HepG2 (cell line): ENCODE data around the gene KIRREL3. TPM values are rescaled to one million over a fixed set of nuclear protein-coding genes. Genes with fewer than 3 reads are reported as not detected.

Experiments used
- ATAC-seq: fragments of 200-7000 bp; cut with Tn5 transposase; 3 replicates; pipeline ENCODE4 v1.9.1; 2020; ENCODE audit warnings: mild to moderate bottlenecking, moderate library complexity
- BruUV-seq: library from RNA; stranded (reverse); fragments of 400-500 nt; replicated peaks from 2 replicates; lab custom pipeline; 2021; lab: Mats Ljungman, UMichigan
- CTCF ChIA-PET: fragments of 300-600 bp; formaldehyde crosslinking; extraction: SDS; loops from one replicate; lab custom pipeline; 2021; ENCODE audit warnings: low total read pairs, inconsistent platforms, low intra/inter-chr PET ratio; lab: Yijun Ruan, JAX
- POLR2A ChIA-PET: fragments of 350-600 bp; sonication (Branson Sonifier 250); formaldehyde crosslinking; loops from one replicate; lab custom pipeline; 2020; ENCODE audit warnings: antibody characterized with exemption, inconsistent platforms; lab: Yijun Ruan, JAX
- DNase-seq: peaks from one replicate; pipeline ENCODE4 v3.0.0-alpha.2; 2015; ENCODE audit warnings: low spot score
- FAIRE-seq: peaks from 3 replicates; lab custom pipeline; 2011; peaks lifted over from hg19 to GRCh38; lab: Jason Lieb, UNC
- H2AFZ ChIP-seq: one replicate; pipeline ENCODE4 v1.6.1; 2011; ENCODE audit warnings: low read length, inconsistent platforms
- H3K27ac ChIP-seq: fragments of 300-600 bp; 3 replicates; pipeline ENCODE4 v1.8.0; 2011; ENCODE audit warnings: mixed run types, mild to moderate bottlenecking, mixed read lengths, low read length, inconsistent platforms; ENCODE audit not compliant: insufficient read depth; ENCODE audit errors: extremely low read length
- H3K27me3 ChIP-seq, 2 experiments: fragments of 200-600 bp in 1 of 2; 2 replicates in 1 of 2; 3 replicates in 1 of 2; pipeline versions ENCODE4 v1.6.0 to v1.8.0; 2011; ENCODE audit warnings: low read length in 2 of 2, mild to moderate bottlenecking in 2 of 2, moderate library complexity in 2 of 2, inconsistent platforms in 1 of 2; ENCODE audit not compliant: insufficient read depth in 2 of 2, control insufficient read depth in 1 of 2
- H3K36me3 ChIP-seq, 2 experiments: fragments of 200-600 bp in 1 of 2; replicated peaks in 1 of 2; 2 replicates in 1 of 2; 3 replicates in 1 of 2; pipeline versions ENCODE4 v1.5.1 to v1.8.0; 2011; ENCODE audit warnings: low read length in 2 of 2, inconsistent platforms in 1 of 2; ENCODE audit not compliant: insufficient read depth in 2 of 2, control insufficient read depth in 1 of 2
- H3K4me1 ChIP-seq: 2 replicates; pipeline ENCODE4 v1.5.1; 2012; ENCODE audit warnings: low read length, inconsistent platforms; ENCODE audit not compliant: insufficient read depth
- H3K4me2 ChIP-seq: 2 replicates; pipeline ENCODE4 v1.6.0; 2011; ENCODE audit warnings: low read depth, low read length, inconsistent platforms
- H3K4me3 ChIP-seq, 3 experiments: fragments of 200-600 bp in 1 of 3; sonication (generic), shearing (Covaris generic) in 1 of 3; replicated peaks in 1 of 3; 2 replicates each; pipeline ENCODE4 v1.5.1; 2011 to 2016; ENCODE audit warnings: low read length in 3 of 3, inconsistent platforms in 2 of 3, low read depth in 2 of 3, mild to moderate bottlenecking in 2 of 3, control low read depth in 1 of 3, mixed read lengths in 1 of 3; ENCODE audit not compliant: insufficient read depth in 1 of 3
- H3K79me2 ChIP-seq: one replicate; pipeline ENCODE4 v1.6.1; 2011; ENCODE audit warnings: low read length, inconsistent platforms; ENCODE audit not compliant: insufficient read depth
- H3K9ac ChIP-seq: 2 replicates; pipeline ENCODE4 v1.6.0; 2011; ENCODE audit warnings: mild to moderate bottlenecking, low read depth, low read length, inconsistent platforms; ENCODE audit not compliant: insufficient read depth
- H3K9me3 ChIP-seq: 2 replicates; pipeline ENCODE4 v1.5.1; 2012; ENCODE audit warnings: mild to moderate bottlenecking, low read length
- H4K20me1 ChIP-seq: 2 replicates; pipeline ENCODE4 v1.6.0; 2011; ENCODE audit warnings: inconsistent platforms, mild to moderate bottlenecking, low read length, moderate library complexity; ENCODE audit not compliant: insufficient read depth
- CBX2 ChIP-seq, 2 experiments: fragments of 200-600 bp in 1 of 2; sonication (generic); formaldehyde crosslinking in 1 of 2; IDR thresholded peaks; 2 replicates each; pipeline versions ENCODE4 v1.7.0 to v1.8.1; 2018 to 2022; ENCODE audit warnings: low read depth in 2 of 2, low read length in 1 of 2, mild to moderate bottlenecking in 1 of 2, missing genetic modification reagents in 1 of 2
- FOXP1 ChIP-seq, 2 experiments: fragments of 450-650 bp in 1 of 2; IDR thresholded peaks; 2 replicates each; pipeline ENCODE4 v1.6.1; 2017 to 2018; ENCODE audit warnings: antibody characterized with exemption in 1 of 2
- HCFC1 ChIP-seq: fragments of 150-350 bp; IDR thresholded peaks from 2 replicates; pipeline ENCODE4 v1.6.1; 2014; ENCODE audit warnings: low read depth, low read length
- MED8 ChIP-seq: sonication (generic); formaldehyde crosslinking; IDR thresholded peaks from 2 replicates; pipeline ENCODE4 v1.8.1; 2023; ENCODE audit warnings: mild to moderate bottlenecking, missing genetic modification reagents; ENCODE audit not compliant: insufficient replicate concordance
- NBN ChIP-seq: fragments of 450-650 bp; conservative IDR thresholded peaks from 2 replicates; pipeline ENCODE4 v1.6.1; 2017
- NFKBIZ ChIP-seq: IDR thresholded peaks from 2 replicates; pipeline ENCODE4 v1.6.1; 2018; ENCODE audit warnings: missing genetic modification reagents, missing compliant biosample characterization
- TBP ChIP-seq: sonication (generic); formaldehyde crosslinking; IDR thresholded peaks from 2 replicates; pipeline ENCODE4 v1.5.0; 2020; ENCODE audit warnings: missing genetic modification reagents
- ZC3H13 ChIP-seq: sonication (generic); formaldehyde crosslinking; IDR thresholded peaks from 2 replicates; pipeline ENCODE4 v1.8.1; 2023; ENCODE audit warnings: mild to moderate bottlenecking, missing genetic modification reagents, moderate library complexity
- ZNF232 ChIP-seq: sonication (generic); formaldehyde crosslinking; IDR thresholded peaks from 2 replicates; pipeline ENCODE4 v1.4.0; 2020; ENCODE audit warnings: missing genetic modification reagents, borderline replicate concordance
- ZNF251 ChIP-seq: sonication (generic); formaldehyde crosslinking; IDR thresholded peaks from 2 replicates; pipeline ENCODE4 v1.9.0; 2021; ENCODE audit warnings: mild to moderate bottlenecking, missing genetic modification reagents
- ZNF253 ChIP-seq: sonication (generic); formaldehyde crosslinking; IDR thresholded peaks from 2 replicates; pipeline ENCODE4 v1.8.0; 2022; ENCODE audit warnings: mild to moderate bottlenecking, missing genetic modification reagents, borderline replicate concordance
- ZNF367 ChIP-seq: sonication (generic); formaldehyde crosslinking; IDR thresholded peaks from 2 replicates; pipeline ENCODE4 v1.4.0; 2020; ENCODE audit warnings: missing genetic modification reagents, borderline replicate concordance
- ZNF598 ChIP-seq: sonication (generic); formaldehyde crosslinking; IDR thresholded peaks from 2 replicates; pipeline ENCODE4 v1.5.1; 2020; ENCODE audit warnings: mild to moderate bottlenecking, missing genetic modification reagents, borderline replicate concordance
- ZNF7 ChIP-seq: IDR thresholded peaks from 2 replicates; pipeline ENCODE4 v1.6.1; 2016; ENCODE audit warnings: missing biosample characterization, missing genetic modification reagents
- ZSCAN21 ChIP-seq: sonication (generic); formaldehyde crosslinking; IDR thresholded peaks from 2 replicates; pipeline ENCODE4 v1.8.0; 2022; ENCODE audit warnings: mild to moderate bottlenecking, missing genetic modification reagents, moderate library complexity, borderline replicate concordance
- WGBS: methylation state at CpG from one replicate; pipeline ENCODE4 v1.1.6; 2017; ENCODE audit warnings: low lambda C conversion rate; 5-methylcytosine and 5-hydroxymethylcytosine counted together
- in situ Hi-C: cut with HindIII; loops from 2 replicates; pipeline ENCODE4 v1.10.0; 2017; ENCODE audit warnings: low pct_unique_long_range_greater_than_20kb; ENCODE audit not compliant: extremely low pct_ligation_motif_present
- intact Hi-C: fragments of 100-400 bp; cut with micrococcal nuclease; formaldehyde crosslinking; loops from one replicate; pipeline ENCODE4 v1.10.0; 2022; ENCODE audit not compliant: unreplicated experiment
- polyA plus RNA-seq, 8 experiments: library from polyadenylated mRNA; depleted of rRNA in 3 of 8; stranded (reverse) in 7 of 8; unstranded in 1 of 8; fragments of >200 nt; fragmentation: Illumina TruSeq in 4 of 8; extraction: Trizol in 4 of 8; gene quantifications; 2 replicates each; pipeline versions ENCODE4 v1.2.1 to v1.2.3, GENCODE V29; 2011 to 2016; ENCODE audit warnings: low read depth in 4 of 8, missing spikeins in 1 of 8, mixed read lengths in 1 of 8; ENCODE audit not compliant: insufficient read depth in 1 of 8
- total RNA-seq, 5 experiments: library from RNA; depleted of rRNA; stranded (reverse); fragments of >200 nt; fragmentation: Illumina TruSeq; extraction: Trizol; gene quantifications; 2 replicates each; pipeline ENCODE4 v1.2.3, GENCODE V29; 2016; ENCODE audit warnings: low read depth in 1 of 5
- TF ChIP-seq, protein P1 (sequence below): sonication (generic); formaldehyde crosslinking; IDR thresholded peaks from 2 replicates; pipeline ENCODE4 v1.4.0; 2020; ENCODE audit warnings: missing genetic modification reagents
- TF ChIP-seq, protein P2 (sequence below): sonication (generic); formaldehyde crosslinking; IDR thresholded peaks from 2 replicates; pipeline ENCODE4 v1.9.0; 2021; ENCODE audit warnings: missing genetic modification reagents, borderline replicate concordance
- TF ChIP-seq, protein P3 (sequence below): sonication (generic); formaldehyde crosslinking; IDR thresholded peaks from 2 replicates; pipeline ENCODE4 v1.5.0; 2020; ENCODE audit warnings: missing genetic modification reagents, mild to moderate bottlenecking, borderline replicate concordance

KIRREL3 gene
- total and polyA plus RNA-seq, 2 of the 13 experiments (the other 11 are each of a cell fraction or from before 2014, with no cell fraction given), result not detected

DNA sequence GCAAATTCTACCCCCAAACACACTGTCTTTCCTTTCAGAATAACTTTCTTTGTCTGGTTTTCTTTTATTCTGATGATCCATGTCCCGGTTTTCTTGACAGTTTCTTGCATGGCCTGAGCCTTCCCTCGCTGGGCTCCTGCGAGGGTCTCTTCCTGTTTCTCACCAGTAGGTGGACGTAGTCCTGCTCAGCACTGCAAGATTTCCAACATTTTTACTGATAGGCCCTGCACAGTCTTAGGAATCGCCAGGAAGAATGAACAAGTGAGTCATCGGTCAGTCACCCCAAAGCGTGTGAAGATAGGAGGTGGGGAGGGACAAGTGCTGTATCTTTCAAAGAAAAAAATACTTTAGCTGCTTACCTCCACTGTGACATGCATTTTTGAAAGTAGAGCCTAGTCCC, 16.9 kb upstream of the KIRREL3 start (continued):
- TF ChIP-seq ZSCAN21 (no peak), ZNF232 (CRISPR knock-in tag) (no peak), CBX2 (IDR thresholded peaks at IDR 0.05; ENCODE audit: low read depth, low read length) (no peak), CBX2 (CRISPR knock-in tag; IDR thresholded peaks at IDR 0.05; ENCODE audit: low read depth) (no peak)

DNA sequence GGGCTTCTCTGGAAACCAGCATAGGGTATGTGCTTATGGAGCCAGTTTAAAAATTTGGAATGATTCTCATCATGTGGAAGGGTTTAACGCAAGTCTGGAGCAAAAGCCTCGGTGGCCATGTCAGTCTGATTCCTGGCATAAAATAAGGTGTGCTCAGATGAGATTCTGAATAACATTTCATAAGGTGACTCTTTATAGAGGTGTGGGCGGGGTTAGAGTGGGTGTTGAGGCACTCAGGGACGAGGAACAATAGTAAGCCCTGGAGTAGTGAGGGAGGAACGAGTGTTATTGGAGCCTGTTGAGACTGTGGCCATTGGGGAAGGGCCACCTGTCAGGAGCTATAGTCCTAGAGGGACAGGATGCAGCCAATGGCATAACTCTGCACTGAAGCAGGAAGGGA, 13.0 kb upstream of the KIRREL3 start:
- no peak for DNase-seq
- Histone ChIP-seq H3K9me3 (no peaks in the 10 kb centered on the region), H2AFZ (no peak overlapping the region), H3K9ac (no peak overlapping the region), H3K79me2 (no peaks in the 10 kb centered on the region), H3K4me2 (no peak overlapping the region), H4K20me1 (no peaks in the 10 kb centered on the region), H3K4me3 (no peak overlapping the region), H3K27me3 (peaks cover 0 to 4% of the 10 kb centered on the region in 2 experiments; a peak in 2 of 5 replicates), H3K36me3 (no peaks in the 10 kb centered on the region), H3K4me1 (no peaks in the 10 kb centered on the region), H3K27ac (no peak overlapping the region)
- in situ Hi-C loops, result no loop called here
- no peak for FAIRE-seq
- WGBS, result 3% methylated on average over 5 of the region's 5 CpGs
- no peak for ATAC-seq
- intact Hi-C loops, result no loop called here
- BruUV-seq, result no TSS peak
- no peak for TF ChIP-seq ZNF253
- TF ChIP-seq FOXP1 (IDR thresholded peaks at IDR 0.05), result no peak
- no peak for TF ChIP-seq FOXP1 (CRISPR knock-in tag; IDR thresholded peaks at IDR 0.05)
- TF ChIP-seq NFKBIZ (CRISPR knock-in tag), result no peak
- TF ChIP-seq MED8 (CRISPR knock-in tag), result no peak
- no peak for TF ChIP-seq ZNF7 (CRISPR knock-in tag)
- TF ChIP-seq, protein P1, sequence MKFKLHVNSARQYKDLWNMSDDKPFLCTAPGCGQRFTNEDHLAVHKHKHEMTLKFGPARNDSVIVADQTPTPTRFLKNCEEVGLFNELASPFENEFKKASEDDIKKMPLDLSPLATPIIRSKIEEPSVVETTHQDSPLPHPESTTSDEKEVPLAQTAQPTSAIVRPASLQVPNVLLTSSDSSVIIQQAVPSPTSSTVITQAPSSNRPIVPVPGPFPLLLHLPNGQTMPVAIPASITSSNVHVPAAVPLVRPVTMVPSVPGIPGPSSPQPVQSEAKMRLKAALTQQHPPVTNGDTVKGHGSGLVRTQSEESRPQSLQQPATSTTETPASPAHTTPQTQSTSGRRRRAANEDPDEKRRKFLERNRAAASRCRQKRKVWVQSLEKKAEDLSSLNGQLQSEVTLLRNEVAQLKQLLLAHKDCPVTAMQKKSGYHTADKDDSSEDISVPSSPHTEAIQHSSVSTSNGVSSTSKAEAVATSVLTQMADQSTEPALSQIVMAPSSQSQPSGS, result no peak
- TF ChIP-seq ZNF598 (CRISPR knock-in tag), result no peak
- TF ChIP-seq, protein P2, sequence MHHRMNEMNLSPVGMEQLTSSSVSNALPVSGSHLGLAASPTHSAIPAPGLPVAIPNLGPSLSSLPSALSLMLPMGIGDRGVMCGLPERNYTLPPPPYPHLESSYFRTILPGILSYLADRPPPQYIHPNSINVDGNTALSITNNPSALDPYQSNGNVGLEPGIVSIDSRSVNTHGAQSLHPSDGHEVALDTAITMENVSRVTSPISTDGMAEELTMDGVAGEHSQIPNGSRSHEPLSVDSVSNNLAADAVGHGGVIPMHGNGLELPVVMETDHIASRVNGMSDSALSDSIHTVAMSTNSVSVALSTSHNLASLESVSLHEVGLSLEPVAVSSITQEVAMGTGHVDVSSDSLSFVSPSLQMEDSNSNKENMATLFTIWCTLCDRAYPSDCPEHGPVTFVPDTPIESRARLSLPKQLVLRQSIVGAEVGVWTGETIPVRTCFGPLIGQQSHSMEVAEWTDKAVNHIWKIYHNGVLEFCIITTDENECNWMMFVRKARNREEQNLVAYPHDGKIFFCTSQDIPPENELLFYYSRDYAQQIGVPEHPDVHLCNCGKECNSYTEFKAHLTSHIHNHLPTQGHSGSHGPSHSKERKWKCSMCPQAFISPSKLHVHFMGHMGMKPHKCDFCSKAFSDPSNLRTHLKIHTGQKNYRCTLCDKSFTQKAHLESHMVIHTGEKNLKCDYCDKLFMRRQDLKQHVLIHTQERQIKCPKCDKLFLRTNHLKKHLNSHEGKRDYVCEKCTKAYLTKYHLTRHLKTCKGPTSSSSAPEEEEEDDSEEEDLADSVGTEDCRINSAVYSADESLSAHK (CRISPR knock-in tag), result no peak
- no peak for TF ChIP-seq ZNF367 (CRISPR knock-in tag)
- TF ChIP-seq HCFC1, result no peak
- TF ChIP-seq, protein P3, sequence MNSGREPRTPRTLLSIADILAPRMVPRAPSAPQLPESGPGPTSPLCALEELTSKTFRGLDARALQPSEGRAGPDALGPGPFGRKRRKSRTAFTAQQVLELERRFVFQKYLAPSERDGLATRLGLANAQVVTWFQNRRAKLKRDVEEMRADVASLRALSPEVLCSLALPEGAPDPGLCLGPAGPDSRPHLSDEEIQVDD, result no peak
- no peak for TF ChIP-seq ZNF251 (CRISPR knock-in tag)
- TF ChIP-seq ZC3H13, result no peak
- no peak for TF ChIP-seq TBP (CRISPR knock-in tag)
- TF ChIP-seq NBN, result no peak
- CTCF ChIA-PET, result no interaction called here
- POLR2A ChIA-PET, result no interaction called here
